Measurements from ENCODE around the gene HIP1R.

Gene HIP1R

DNA sequence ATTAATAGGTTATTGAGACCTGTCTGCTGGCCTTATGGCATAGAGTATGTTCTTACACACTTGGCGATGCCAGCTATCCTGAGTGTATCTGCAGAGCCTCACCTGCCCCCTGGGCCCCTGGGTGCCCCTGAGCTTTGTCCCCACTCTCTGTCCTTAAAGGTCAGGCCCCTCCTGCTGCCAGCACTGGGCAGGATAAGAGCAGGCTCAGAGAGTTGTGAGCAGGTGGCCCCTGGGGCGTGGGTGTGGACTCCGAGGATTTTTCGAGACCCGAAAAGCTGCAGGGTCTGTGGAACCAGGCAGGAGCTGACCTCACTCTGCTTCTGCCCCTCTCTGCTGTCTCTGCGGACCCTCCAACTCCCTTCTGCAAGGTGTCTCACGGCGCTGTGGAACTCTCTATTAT, 8.2 kb downstream of the HIP1R start:
- DNase-seq (ENCODE audit: low spot score) = no peak
- ChIA-PET CTCF (no interaction called here), POLR2A (ENCODE audit: low non-redundant PET) (interaction anchor here (0.6 kb wide), 1 partner anchor 63 kb away, joined by 6 read pairs; no protein-coding TSS in a partner anchor)
- H3K27ac ChIP-seq = peak overlapping the region; percentile 89
- no peak for TF ChIP-seq CTCF (conservative IDR thresholded peaks at IDR 0.05; ENCODE audit: low read depth)

GRCh38 chr12:122844366-122844971, 9.2 kb downstream of the HIP1R start:
- no peak for DNase-seq (ENCODE audit: low spot score)
- H3K27ac ChIP-seq = peak overlapping the region; percentile 89
- CTCF ChIA-PET = interaction anchor here (1.1 to 1.8 kb wide), 2 partner anchors 15 to 48 kb away, joined by 5 to 7 read pairs; no protein-coding TSS in a partner anchor
- no peak for TF ChIP-seq CTCF (conservative IDR thresholded peaks at IDR 0.05; ENCODE audit: low read depth)
- POLR2A ChIA-PET (ENCODE audit: low non-redundant PET) = no interaction called here

DNA sequence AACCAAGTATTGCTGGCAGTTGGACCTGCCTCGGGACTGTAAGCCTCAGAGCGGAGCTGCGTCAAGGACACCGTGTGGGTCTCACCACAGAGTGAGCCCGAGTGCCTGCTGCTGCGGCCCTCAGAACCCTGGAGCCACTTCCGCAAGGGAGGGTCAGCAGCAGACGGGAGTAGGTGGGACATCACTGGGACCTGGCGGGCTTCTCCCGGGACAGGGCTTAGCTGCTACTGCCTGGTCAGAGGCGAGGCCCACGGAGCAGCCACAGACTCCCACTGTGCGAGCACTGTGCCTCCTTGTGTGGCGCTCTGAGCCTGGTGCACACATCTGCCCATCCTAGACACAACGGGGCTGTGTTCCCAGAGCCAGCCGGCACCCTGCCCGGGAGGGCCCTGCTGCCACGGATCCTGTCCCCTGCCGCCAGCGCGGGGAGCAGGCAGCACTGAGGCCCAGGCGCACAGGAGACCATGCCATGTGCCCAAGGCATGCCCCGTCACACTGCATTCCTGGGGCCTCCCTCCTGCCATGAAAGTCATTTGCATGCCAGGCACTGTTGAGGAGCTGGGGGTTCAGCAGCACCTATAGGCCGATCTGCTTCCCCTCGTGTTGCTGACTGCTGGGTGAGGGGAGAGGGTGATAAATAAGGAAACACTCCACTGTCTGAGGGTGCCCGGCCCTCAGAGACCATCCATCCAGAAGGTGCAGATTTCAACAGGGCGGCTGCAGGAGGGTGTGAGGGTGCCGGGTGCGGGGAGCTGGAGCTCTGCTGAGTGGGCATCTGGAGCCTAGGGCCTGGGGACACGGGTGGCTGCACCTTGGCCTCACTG, 10.0 kb downstream of the HIP1R start:
- no peak for TF ChIP-seq CTCF (conservative IDR thresholded peaks at IDR 0.05; ENCODE audit: low read depth)
- CTCF ChIA-PET = interaction anchor here (1.1 to 1.8 kb wide), 2 partner anchors 14 to 49 kb away, joined by 5 to 7 read pairs; no protein-coding TSS in a partner anchor

GRCh38 chr12:122845865-122846621, 10.8 kb downstream of the HIP1R start:
- CTCF ChIA-PET = interaction anchor here (1.0 to 1.8 kb wide), 2 partner anchors 14 to 52 kb away, joined by 3 to 7 read pairs; no protein-coding TSS in a partner anchor
- no peak for DNase-seq (ENCODE audit: low spot score)
- TF ChIP-seq CTCF (conservative IDR thresholded peaks at IDR 0.05; ENCODE audit: low read depth) = no peak
- POLR2A ChIA-PET (ENCODE audit: low non-redundant PET) = no interaction called here
- peak overlapping the region; percentile 89 for H3K27ac ChIP-seq

More for the DNA sequence above, 10.0 kb downstream of the HIP1R start:
- no peak for DNase-seq (ENCODE audit: low spot score)
- H3K27ac ChIP-seq = peak overlapping the region; percentile 89
- POLR2A ChIA-PET (ENCODE audit: low non-redundant PET) = no interaction called here

DNA sequence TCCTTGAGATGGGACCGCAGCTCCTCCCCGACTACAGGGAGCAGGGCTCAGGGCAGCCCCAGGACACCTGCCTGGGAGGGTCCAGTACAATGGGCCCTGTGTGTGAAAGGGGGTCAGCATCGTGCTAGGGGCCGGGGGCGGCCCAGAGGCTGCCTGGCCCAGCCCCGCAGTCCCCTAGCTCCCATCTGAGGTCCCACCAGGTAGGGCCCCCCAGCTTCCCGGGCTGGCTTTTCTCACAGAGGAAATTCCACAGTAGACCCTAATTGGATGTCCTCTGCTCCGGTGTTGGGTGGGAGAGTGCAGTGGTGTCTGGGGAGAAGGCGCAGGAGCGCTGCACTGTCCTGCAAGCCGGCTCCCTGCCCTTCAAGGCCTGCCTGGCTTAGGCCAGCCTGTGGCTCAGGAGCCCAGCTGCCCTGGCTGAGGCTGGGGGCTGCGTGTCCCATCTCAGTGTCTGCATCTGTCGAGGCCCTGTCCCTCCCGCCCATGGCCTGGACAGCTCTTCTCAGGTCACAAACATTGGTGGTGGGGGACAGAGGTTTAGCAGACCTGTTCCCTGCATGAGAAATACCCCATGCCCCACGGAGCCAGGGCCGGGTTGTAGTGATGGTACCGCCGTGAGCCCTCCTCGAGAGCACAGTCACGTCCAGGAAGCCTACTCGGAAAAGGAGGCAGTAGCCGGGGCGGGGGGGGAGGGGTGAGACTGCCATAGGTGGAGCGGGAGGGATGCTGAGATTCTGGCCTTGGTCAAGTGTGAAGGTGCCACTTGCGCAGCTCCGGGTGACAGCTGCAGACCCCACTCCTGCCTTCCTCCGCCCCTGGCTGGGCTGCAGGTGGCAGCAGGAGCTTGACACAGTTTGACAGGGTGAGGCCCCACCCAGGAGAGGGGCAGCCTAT, 11.6 kb downstream of the HIP1R start:
- POLR2A ChIA-PET (ENCODE audit: low non-redundant PET) = no interaction called here
- CTCF ChIA-PET = interaction anchor here (0.6 to 1.0 kb wide), 3 partner anchors 28 to 295 kb away, joined by 3 to 8 read pairs (median 3); no protein-coding TSS in a partner anchor
- DNase-seq (ENCODE audit: low spot score) = no peak
- no peak for TF ChIP-seq CTCF (conservative IDR thresholded peaks at IDR 0.05; ENCODE audit: low read depth)
- H3K27ac ChIP-seq = peak overlapping the region; percentile 89

All from RWPE1 (cell line).